Keratinocyte (primary cell): Measurements from ENCODE around the gene GPN1. TPM values are rescaled to one million over a fixed set of nuclear protein-coding genes. Genes with fewer than 3 reads are reported as not detected.
"Not testable (repeated sequence)": the region's sequence is repeated elsewhere in the genome, so short reads cannot be mapped to it uniquely, and the experiment has no call there.

Experiments used
- DNase-seq: peaks from one replicate; pipeline ENCODE4 v3.0.0-alpha.2; 2011; ENCODE audit warnings: low read depth, missing footprints, low spot score
- FAIRE-seq: peaks from 2 replicates; lab custom pipeline; 2011; peaks lifted over from hg19 to GRCh38; lab: Jason Lieb, UNC
- H2AFZ ChIP-seq: 2 replicates; pipeline ENCODE4 v1.6.0; 2012; ENCODE audit warnings: low read length, control low read depth, inconsistent platforms; ENCODE audit not compliant: control insufficient read depth
- H3K27ac ChIP-seq: 2 replicates; pipeline ENCODE4 v1.5.1; 2011; ENCODE audit warnings: low read length; ENCODE audit not compliant: control insufficient read depth, insufficient read depth
- H3K27me3 ChIP-seq: 3 replicates; pipeline ENCODE4 v1.6.0; 2011; ENCODE audit warnings: low read length; ENCODE audit not compliant: control insufficient read depth, insufficient read depth; ENCODE audit errors: extremely low read depth
- H3K36me3 ChIP-seq, 2 experiments: 2 replicates in 1 of 2; 3 replicates in 1 of 2; pipeline ENCODE4 v1.5.1; 2011; ENCODE audit warnings: low read length in 2 of 2, mild to moderate bottlenecking in 1 of 2; ENCODE audit not compliant: control insufficient read depth in 2 of 2, insufficient read depth in 2 of 2; ENCODE audit errors: extremely low read depth in 1 of 2
- H3K4me1 ChIP-seq: 3 replicates; pipeline ENCODE4 v1.5.1; 2011; ENCODE audit warnings: low read length; ENCODE audit not compliant: control insufficient read depth, insufficient read depth; ENCODE audit errors: extremely low read depth
- H3K4me2 ChIP-seq: 3 replicates; pipeline ENCODE4 v1.6.0; 2011; ENCODE audit warnings: low read depth, low read length; ENCODE audit not compliant: control insufficient read depth, insufficient read depth; ENCODE audit errors: extremely low read depth
- H3K4me3 ChIP-seq, 3 experiments: fragments of 200-600 bp in 1 of 3; sonication (generic) in 1 of 3; 2 replicates in 2 of 3; 3 replicates in 1 of 3; pipeline ENCODE4 v1.5.1; 2011 to 2016; ENCODE audit warnings: low read length in 3 of 3, mild to moderate bottlenecking in 3 of 3, control low read depth in 2 of 3, inconsistent platforms in 1 of 3, low read depth in 1 of 3, mixed read lengths in 1 of 3, mixed run types in 1 of 3, moderate library complexity in 1 of 3; ENCODE audit not compliant: control insufficient read depth in 2 of 3, insufficient read depth in 2 of 3; ENCODE audit errors: extremely low read depth in 1 of 3
- H3K79me2 ChIP-seq: 2 replicates; pipeline ENCODE4 v1.6.0; 2012; ENCODE audit warnings: low read length; ENCODE audit not compliant: control insufficient read depth, insufficient read depth
- H3K9ac ChIP-seq: 3 replicates; pipeline ENCODE4 v1.6.0; 2011; ENCODE audit warnings: low read length; ENCODE audit not compliant: control insufficient read depth, insufficient read depth; ENCODE audit errors: extremely low read depth
- H3K9me1 ChIP-seq: 3 replicates; pipeline ENCODE4 v1.6.0; 2011; ENCODE audit warnings: low read length; ENCODE audit not compliant: control insufficient read depth, insufficient read depth; ENCODE audit errors: extremely low read depth
- H3K9me3 ChIP-seq: 2 replicates; pipeline ENCODE4 v1.5.1; 2012; ENCODE audit warnings: low read depth, low read length; ENCODE audit not compliant: control insufficient read depth
- H4K20me1 ChIP-seq: 3 replicates; pipeline ENCODE4 v1.6.0; 2011; ENCODE audit warnings: low read length; ENCODE audit not compliant: control insufficient read depth, insufficient read depth; ENCODE audit errors: extremely low read depth
- EZH2 ChIP-seq: IDR thresholded peaks from one replicate; pipeline ENCODE4 v1.6.1; 2012; ENCODE audit warnings: inconsistent platforms, mild to moderate bottlenecking, low read length, moderate library complexity
- dilution Hi-C: fragments of 300-500 bp; cut with MboI; formaldehyde crosslinking; loops from one replicate; pipeline ENCODE4 v1.7.0; 2020; ENCODE audit warnings: low sequenced_read_pairs; ENCODE audit not compliant: extremely low pct_ligation_motif_present
- polyA plus RNA-seq, 5 experiments: library from polyadenylated mRNA; depleted of rRNA in 3 of 5; stranded (reverse) in 3 of 5; stranded (forward) in 1 of 5; unstranded in 1 of 5; fragments of >200 nt; gene quantifications; 1 replicate in 1 of 5; 2 replicates in 3 of 5; 3 replicates in 1 of 5; pipeline versions ENCODE4 v1.2.1 to v1.2.3, GENCODE V29; 2011 to 2012; ENCODE audit warnings: missing spikeins in 2 of 5, low read depth in 1 of 5, low replicate concordance in 1 of 5
- TF ChIP-seq, protein P1 (sequence below), 3 experiments: IDR thresholded peaks in 1 of 3; conservative IDR thresholded peaks in 1 of 3; optimal IDR thresholded peaks in 1 of 3; 2 replicates in 2 of 3; 3 replicates in 1 of 3; pipeline versions ENCODE3 to v1.5.1; 2011; ENCODE audit warnings: low read length in 3 of 3, mild to moderate bottlenecking in 3 of 3, moderate library complexity in 2 of 3, control low read depth in 1 of 3, inconsistent platforms in 1 of 3; ENCODE audit not compliant: insufficient read depth in 2 of 3; ENCODE audit errors: extremely low read depth in 1 of 3

The GPN1 gene
- polyA plus RNA-seq, 1 donor (not counting 4 experiments of a cell fraction or from before 2014, with no cell fraction given), result 103 TPM

DNA sequence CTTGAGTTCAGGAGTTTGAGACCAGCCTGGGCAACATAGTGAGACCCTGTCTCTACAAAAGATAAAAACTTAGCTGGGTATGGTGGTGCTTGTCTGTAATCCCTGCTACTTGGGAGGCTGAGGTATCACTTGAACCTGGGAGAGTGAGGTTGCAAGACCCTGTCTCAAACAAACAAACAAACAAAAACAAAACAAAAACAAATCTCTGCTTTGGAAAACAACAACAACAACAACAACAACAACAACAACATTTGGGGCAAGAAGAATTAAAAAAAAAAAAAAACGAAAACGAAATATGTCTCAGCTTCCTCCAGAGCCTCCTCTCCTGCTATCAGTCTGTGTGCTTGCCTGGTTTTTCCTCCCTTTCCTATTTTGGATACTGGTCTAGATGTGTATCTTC is 51.7 kb downstream of the GPN1 start:
- Histone ChIP-seq H3K4me2 (no peak overlapping the region), H2AFZ (no peak overlapping the region), H3K4me3 (no peak overlapping the region), H3K9me1 (peaks cover 4% of the 10 kb centered on the region), H3K79me2 (no peaks in the 10 kb centered on the region), H3K27ac (no peak overlapping the region), H4K20me1 (no peaks in the 10 kb centered on the region), H3K4me1 (peaks cover 32% of the 10 kb centered on the region), H3K9ac (no peak overlapping the region), H3K9me3 (no peaks in the 10 kb centered on the region), H3K36me3 (peaks cover 5 to 22% of the 10 kb centered on the region in 2 experiments), H3K27me3 (no peaks in the 10 kb centered on the region)
- no peak for TF ChIP-seq EZH2
- TF ChIP-seq, protein P1, sequence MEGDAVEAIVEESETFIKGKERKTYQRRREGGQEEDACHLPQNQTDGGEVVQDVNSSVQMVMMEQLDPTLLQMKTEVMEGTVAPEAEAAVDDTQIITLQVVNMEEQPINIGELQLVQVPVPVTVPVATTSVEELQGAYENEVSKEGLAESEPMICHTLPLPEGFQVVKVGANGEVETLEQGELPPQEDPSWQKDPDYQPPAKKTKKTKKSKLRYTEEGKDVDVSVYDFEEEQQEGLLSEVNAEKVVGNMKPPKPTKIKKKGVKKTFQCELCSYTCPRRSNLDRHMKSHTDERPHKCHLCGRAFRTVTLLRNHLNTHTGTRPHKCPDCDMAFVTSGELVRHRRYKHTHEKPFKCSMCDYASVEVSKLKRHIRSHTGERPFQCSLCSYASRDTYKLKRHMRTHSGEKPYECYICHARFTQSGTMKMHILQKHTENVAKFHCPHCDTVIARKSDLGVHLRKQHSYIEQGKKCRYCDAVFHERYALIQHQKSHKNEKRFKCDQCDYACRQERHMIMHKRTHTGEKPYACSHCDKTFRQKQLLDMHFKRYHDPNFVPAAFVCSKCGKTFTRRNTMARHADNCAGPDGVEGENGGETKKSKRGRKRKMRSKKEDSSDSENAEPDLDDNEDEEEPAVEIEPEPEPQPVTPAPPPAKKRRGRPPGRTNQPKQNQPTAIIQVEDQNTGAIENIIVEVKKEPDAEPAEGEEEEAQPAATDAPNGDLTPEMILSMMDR (optimal IDR thresholded peaks at IDR 0.05 in 1 of 3, IDR thresholded peaks at IDR 0.05 in 1 of 3, conservative IDR thresholded peaks at IDR 0.05 in 1 of 3; ENCODE audit: extremely low read depth in 1 of 3, insufficient read depth in 2 of 3, low read length in 3 of 3), result no peak
- DNase-seq, result no peak
- dilution Hi-C loops, result no loop called here
- no peak for FAIRE-seq

DNA sequence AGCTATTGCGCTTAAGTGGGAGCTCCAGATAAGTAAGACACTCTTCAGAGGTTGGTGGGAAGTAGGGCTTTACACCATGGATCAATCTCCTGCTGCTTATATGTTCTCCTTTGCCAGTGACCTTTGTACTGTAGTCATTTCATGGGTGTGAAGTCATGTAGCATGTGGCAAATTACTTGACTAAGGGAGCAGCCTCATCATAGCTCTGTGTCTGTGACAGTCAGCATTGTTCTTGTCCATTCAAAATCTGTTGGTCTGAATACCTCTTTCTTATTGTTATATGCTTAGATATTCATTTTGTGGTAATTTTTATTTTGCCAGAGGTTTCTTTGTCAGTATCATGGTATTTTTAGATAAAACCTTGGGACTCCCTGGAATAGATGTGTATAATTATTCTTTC is 53.0 kb downstream of the GPN1 start:
- Histone ChIP-seq H3K9me3 (no peaks in the 10 kb centered on the region), H3K4me1 (peaks cover 33% of the 10 kb centered on the region), H3K27ac (peak overlapping the region; percentile 82), H3K36me3 (peaks cover 6 to 18% of the 10 kb centered on the region in 2 experiments), H3K9me1 (peaks cover 4% of the 10 kb centered on the region), H3K4me2 (peak overlapping the region; percentile 56), H3K79me2 (no peaks in the 10 kb centered on the region), H3K9ac (peak overlapping the region; percentile 62), H2AFZ (no peak overlapping the region), H4K20me1 (no peaks in the 10 kb centered on the region), H3K27me3 (no peaks in the 10 kb centered on the region), H3K4me3 (peak overlapping the region in 1 of 3 experiments; percentile 10)
- FAIRE-seq (peak; percentile 57), DNase-seq (no peak)
- dilution Hi-C loops, result no loop called here
- TF ChIP-seq EZH2, result no peak
- TF ChIP-seq, protein P1 (optimal IDR thresholded peaks at IDR 0.05 in 1 of 3, IDR thresholded peaks at IDR 0.05 in 1 of 3, conservative IDR thresholded peaks at IDR 0.05 in 1 of 3; ENCODE audit: extremely low read depth in 1 of 3, insufficient read depth in 2 of 3, low read length in 3 of 3), result no peak

DNA sequence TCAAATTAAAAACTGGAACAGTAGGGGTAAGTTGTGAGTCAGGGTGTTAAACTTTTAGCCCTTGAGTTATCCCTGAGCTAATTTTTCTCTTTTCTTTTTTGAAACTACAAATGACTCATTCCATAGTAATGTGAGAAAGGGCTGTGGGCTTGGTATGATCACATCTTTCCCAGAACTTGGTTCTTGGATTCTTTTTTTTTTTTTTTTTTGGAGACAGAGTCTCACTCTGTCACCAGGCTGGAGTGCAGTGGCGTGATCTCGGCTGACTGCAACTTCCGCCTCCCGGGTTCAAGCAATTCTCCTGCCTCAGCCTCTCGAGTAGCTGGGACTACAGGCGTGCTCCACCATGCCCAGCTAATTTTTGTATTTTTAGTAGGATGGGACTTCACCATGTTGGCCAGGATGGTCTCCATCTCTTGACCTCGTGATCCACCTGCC is 53.5 kb downstream of the GPN1 start:
- H3K9me1 ChIP-seq, FAIRE-seq, H4K20me1 ChIP-seq, H3K79me2 ChIP-seq, H3K4me3 ChIP-seq, dilution Hi-C loops, H3K9me3 ChIP-seq, H3K27me3 ChIP-seq, H2AFZ ChIP-seq, DNase-seq: not testable (repeated sequence)
- peak overlapping the region; percentile 82 for H3K27ac ChIP-seq
- H3K4me1 ChIP-seq, result peaks cover 37% of the 10 kb centered on the region
- H3K9ac ChIP-seq, result peak overlapping the region; percentile 62
- H3K4me2 ChIP-seq, result peak overlapping the region; percentile 56
- peaks cover 6 to 18% of the 10 kb centered on the region in 2 experiments for H3K36me3 ChIP-seq
